Stimulated activated CD8-positive, alpha-beta memory T cell treated with anti-CD3 and anti-CD28 coated beads, Interleukin-4, amount 100 ng/mL, for 4 hours (primary cell): Measurements from ENCODE around the gene SPATC1L.
A peak's percentile ranks its signal among the peaks of the same experiment; 100 is the strongest.
"Not testable (repeated sequence)": the region's sequence is repeated elsewhere in the genome, so short reads cannot be mapped to it uniquely, and the experiment has no call there.

Source experiments
- DNase-seq, 2 donors: peaks; one replicate each; pipeline ENCODE4 v3.0.0-alpha.2; 2020; ENCODE audit warnings: low read depth in 2 of 2, low spot score in 1 of 2

Gene SPATC1L

GRCh38 chr21:46184625-46185555 is 631 bp upstream of the SPATC1L start:
- peak; percentile 41 to 44 for DNase-seq

GRCh38 chr21:46183337-46183909 is 836 bp downstream of the SPATC1L start:
- not testable (repeated sequence) for DNase-seq

DNA sequence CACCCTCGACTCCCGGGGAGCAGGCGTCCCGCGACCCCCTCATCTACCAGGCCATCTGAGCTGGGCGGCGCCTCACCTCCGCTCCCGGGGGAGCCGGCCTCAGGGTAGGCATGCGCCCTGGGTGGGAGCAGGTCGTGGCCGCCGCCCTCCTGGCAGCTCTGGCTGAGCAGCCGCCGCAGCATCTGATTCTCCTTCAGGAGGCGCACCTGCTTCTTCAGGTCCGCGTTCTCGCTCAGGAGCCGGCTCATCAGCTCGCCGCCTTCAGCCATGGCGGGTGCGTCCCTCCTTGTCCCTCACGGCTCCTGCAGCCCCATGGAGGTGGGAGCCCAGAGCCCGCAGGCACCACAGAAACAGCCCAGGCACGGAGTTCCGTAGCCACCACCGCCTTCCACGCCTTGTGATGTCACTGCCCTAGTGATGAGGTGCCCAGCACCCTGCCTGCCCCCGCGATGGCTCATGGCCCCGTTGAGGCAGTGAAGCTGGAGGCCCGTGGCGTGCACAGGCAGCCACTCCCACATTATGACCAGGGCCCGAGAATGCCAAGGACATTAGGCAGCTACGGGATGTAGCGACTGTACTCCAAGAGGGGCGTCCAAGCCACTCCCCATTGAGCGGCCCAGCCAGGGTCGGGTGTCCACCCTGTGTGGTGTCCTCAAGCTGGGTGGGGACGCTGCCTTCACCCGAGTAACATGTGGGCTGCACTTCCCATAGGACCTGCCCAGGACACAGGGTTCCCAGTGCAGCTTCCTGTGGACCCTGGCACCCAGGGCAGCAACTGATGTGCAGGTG is 1.5 kb downstream of the SPATC1L start:
- no peak for DNase-seq

GRCh38 chr21:46181953-46182547 is 2.2 kb downstream of the SPATC1L start:
- no peak for DNase-seq

GRCh38 chr21:46181436-46181835 is 2.8 kb downstream of the SPATC1L start:
- DNase-seq: no peak

GRCh38 chr21:46180778-46181391 is 3.4 kb downstream of the SPATC1L start:
- no peak for DNase-seq

DNA sequence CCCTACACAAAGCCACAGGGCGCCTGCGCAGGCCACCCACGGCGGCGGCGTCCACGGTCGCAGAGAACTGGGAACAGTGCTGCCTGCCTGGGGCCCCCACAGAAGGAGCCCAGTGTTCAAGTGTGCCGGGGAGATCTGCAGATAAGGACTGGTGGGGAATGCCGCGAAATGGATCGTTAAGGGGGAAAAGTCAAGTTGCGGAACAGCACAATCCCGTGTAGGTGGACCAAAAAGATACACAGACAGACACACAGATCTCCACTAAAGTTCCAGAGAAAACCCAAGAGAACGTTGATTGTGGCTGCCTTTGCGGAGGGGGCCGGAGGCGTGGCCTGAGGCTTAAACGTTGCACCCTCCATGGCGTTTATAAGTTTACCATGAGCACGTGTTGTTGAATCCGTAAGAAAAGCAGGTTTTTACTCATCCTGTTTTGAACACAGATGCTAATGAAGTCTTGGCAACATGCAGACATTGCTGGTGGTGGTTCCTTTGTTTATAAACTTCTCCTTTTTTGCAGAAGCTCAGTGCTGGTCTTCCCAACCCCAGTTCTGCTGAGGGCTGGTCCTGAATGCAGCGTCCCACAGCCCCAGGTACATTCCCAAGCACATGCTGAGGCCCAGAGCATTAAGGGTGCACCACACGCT is 4.1 kb downstream of the SPATC1L start:
- DNase-seq: no peak

GRCh38 chr21:46179708-46180078 is 4.6 kb downstream of the SPATC1L start:
- no peak for DNase-seq

- no peak for DNase-seq
Observed at GRCh38 chr21:46178961-46179360, 5.3 kb downstream of the SPATC1L start.

DNA sequence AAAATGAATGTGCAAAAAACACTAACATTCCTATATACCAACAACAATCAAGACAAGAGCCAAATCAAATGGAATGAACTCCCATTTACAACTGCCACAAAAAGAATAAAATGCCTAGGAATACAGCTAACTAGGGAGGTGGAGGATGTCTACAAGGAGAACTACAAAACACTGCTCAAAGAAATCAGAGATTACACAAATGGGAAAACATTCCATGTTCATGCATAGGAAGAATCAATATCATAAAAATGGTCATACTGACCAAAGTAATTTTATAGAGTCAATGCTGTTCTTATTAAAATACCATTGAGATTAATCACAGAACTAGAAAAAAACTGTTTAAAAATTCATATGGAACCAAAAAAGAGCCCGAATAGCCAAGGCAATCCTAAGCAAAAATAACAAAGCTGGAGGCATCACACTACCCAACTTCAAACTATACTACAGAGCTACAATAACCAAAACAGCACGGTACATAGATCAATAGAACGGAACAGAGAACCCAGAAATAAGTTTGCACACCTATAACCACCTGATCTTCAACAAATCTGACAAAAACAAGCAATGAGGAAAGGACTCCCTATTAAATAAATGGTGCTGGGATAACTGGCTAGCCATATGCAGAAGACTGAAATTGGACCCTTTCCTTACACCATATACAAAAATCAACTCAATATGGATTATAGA is 7.7 kb downstream of the SPATC1L start:
- not testable (repeated sequence) for DNase-seq

GRCh38 chr21:46173573-46173972 is 10.7 kb downstream of the SPATC1L start:
- DNase-seq: no peak

- no peak for DNase-seq
Observed at GRCh38 chr21:46172863-46173528, 11.3 kb downstream of the SPATC1L start.

DNA sequence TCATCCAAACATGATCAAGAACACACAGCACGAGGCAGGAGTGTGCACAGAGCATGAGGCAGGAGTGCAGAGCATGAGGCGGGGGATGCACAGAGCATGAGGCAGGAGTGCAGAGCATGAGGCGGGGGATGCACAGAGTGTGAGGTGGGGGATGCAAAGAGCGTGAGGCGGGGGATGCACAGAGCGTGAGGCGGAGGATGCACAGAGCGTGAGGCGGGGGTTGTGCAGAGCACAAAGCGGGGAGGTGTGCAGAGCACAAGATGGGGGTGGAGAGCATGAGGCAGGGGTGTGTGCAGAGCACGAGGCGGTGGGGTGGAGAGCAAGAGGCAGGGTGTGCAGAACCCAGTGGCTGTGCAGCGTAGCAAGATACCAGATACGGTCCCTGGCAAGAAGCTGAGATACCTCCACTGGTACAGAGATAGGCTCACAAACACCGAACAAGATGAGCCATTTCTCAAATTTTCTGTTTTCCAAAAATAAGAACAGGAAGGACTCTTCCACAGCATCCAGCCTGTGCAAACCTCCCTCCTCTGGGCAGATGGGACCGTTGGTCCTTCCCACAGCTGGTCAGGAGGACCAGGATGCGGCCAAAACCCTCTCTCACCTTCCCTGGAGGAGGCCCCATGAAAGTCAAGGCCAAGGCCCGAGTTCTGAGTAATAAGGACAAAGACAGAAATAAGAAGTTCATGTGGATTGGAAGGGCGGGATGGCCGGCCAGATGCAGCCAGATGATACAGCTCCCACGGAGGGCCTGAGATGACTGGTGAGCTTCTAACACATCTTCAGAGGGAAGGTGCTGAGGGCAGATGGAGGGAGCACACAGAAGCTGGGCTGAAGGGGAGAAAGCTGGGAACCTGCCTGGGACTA is 12.0 kb downstream of the SPATC1L start:
- no peak for DNase-seq

DNA sequence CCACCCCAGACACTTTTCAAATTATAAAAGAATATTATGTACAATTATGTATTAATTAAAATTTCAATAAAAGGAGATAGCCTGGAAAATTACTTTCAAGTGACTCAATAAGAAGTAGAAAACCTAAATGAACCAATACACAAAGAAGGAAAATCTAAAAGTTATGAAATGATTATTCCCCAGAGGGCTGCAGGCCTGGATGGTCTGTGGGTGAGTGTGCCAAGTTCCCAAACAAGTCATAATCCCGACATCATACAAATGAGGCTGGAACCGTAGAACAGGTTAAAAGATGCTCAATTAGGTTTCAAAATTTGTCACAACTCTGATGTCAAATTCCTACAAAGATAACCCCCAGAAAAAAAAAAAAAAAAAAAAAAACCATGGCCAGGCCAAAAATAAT is 12.7 kb downstream of the SPATC1L start:
- DNase-seq: no peak

- DNase-seq: not testable (repeated sequence)
Observed at GRCh38 chr21:46170436-46171193, 13.6 kb downstream of the SPATC1L start.

- DNase-seq: no peak
Observed at GRCh38 chr21:46168659-46169386, 15.4 kb downstream of the SPATC1L start.

DNA sequence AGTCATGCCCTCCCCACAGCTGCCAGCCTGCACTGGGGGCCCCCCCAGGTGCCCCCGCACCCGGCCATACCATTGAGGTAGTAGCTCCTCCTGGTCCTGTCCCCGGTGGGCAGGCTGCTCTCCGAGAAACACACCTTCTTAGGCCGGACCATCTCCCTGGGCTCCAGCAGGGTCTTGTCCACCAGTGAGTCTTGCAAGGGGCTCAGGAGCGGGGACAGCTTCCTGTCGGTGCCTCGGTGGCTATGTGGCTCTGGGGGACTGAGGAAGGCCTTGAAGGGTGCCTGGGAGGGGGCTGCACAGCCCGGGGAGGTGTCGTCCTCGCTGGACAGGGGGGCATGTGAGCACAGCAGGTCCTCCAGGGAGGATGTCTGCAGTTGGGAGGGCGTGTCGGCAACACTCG is 16.0 kb downstream of the SPATC1L start:
- no peak for DNase-seq
